GM19467 (cell line): ENCODE results near the gene MAGEA11.
"Not testable (repeated sequence)": the region's sequence is repeated elsewhere in the genome, so short reads cannot be mapped to it uniquely, and the experiment has no call there.

Source experiments
- ATAC-seq: cut with Tn5 transposase; IDR thresholded peaks from one replicate; pipeline ENCODE4 v1.9.1; 2021; ENCODE audit warnings: mild to moderate bottlenecking, moderate library complexity; ENCODE audit not compliant: unreplicated experiment

Gene MAGEA11

GRCh38 chrX:149716632-149717031, 4.8 kb downstream of the MAGEA11 start:
- no peak for ATAC-seq

- ATAC-seq, result no peak
These were observed 5.9 kb downstream of the MAGEA11 start for GRCh38 chrX:149717803-149718202.

GRCh38 chrX:149718757-149719156, 6.9 kb downstream of the MAGEA11 start:
- ATAC-seq, result no peak

- ATAC-seq, result no peak
These were observed 8.3 kb downstream of the MAGEA11 start for GRCh38 chrX:149720021-149720689.

- not testable (repeated sequence) for ATAC-seq
These were observed 9.4 kb downstream of the MAGEA11 start for GRCh38 chrX:149721241-149721640.

GRCh38 chrX:149721778-149722177, 9.9 kb downstream of the MAGEA11 start:
- no peak for ATAC-seq

GRCh38 chrX:149723583-149724118, 11.8 kb downstream of the MAGEA11 start:
- not testable (repeated sequence) for ATAC-seq

- not testable (repeated sequence) for ATAC-seq
These were observed 15.4 kb downstream of the MAGEA11 start for GRCh38 chrX:149727308-149727707.

GRCh38 chrX:149742269-149742668, 30.4 kb downstream of the MAGEA11 start:
- ATAC-seq, result not testable (repeated sequence)

GRCh38 chrX:149746390-149747007, 34.6 kb downstream of the MAGEA11 start:
- ATAC-seq, result not testable (repeated sequence)

GRCh38 chrX:149757206-149758067, 45.6 kb downstream of the MAGEA11 start:
- ATAC-seq, result no peak

- no peak for ATAC-seq
These were observed 46.3 kb downstream of the MAGEA11 start for GRCh38 chrX:149758068-149758714.

- ATAC-seq, result not testable (repeated sequence)
These were observed 46.8 kb downstream of the MAGEA11 start for GRCh38 chrX:149758715-149759078.

GRCh38 chrX:149759824-149760223, 48.0 kb downstream of the MAGEA11 start:
- no peak for ATAC-seq

- no peak for ATAC-seq
These were observed 49.1 kb downstream of the MAGEA11 start for GRCh38 chrX:149760965-149761364.

- not testable (repeated sequence) for ATAC-seq
These were observed 50.2 kb downstream of the MAGEA11 start for GRCh38 chrX:149761858-149762674.

GRCh38 chrX:149762696-149763614, 51.1 kb downstream of the MAGEA11 start:
- no peak for ATAC-seq
